ENCODE measurements around the gene C11orf42. TPM values are rescaled to one million over a fixed set of nuclear protein-coding genes. Genes with fewer than 3 reads are reported as not detected.

The C11orf42 gene
- total RNA-seq, 1 experiment from 2014 or later: not detected

DNA sequence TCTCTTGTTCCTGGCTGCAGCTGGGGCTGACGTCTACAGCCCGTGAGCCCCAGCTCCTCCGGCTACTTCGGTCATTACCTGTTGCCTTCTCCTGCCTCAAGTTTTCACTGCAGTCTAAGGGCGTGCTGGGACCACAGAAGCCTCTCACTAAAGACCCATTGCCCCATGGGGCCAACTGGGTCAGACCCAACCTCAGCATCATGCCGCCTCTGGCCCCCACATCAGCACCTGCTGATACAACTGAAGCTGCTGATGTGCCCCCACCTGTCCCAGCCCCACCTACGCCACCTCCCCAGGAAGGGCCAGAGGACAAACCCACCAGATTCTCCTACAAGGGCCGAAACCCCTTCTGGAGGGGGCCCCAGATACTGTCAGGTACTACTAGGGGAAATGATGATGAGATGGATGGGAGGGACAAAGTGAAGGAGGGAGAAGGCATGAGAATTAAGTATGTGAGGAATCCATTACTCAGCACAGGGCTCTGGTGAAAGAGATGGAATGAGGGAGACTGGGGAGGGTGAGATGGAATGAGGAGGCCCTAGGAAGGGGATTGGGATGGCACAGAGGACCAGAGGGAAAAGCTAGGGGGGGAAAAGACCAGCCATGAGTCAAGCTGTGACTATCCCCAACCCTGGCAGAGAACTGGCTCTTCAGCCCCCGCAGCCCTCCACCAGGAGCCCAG is 5.1 kb downstream of the C11orf42 start:
- Mint-ChIP-seq H3K27me3 (ENCODE audit: low read depth) (no peaks in the 10 kb centered on the region), H3K27ac (no peak overlapping the region; a peak in 1 of 7 replicates), H3K9me3 (no peaks in the 10 kb centered on the region), H3K4me1 (no peaks in the 10 kb centered on the region), H3K4me3 (no peak overlapping the region), H3K36me3 (ENCODE audit: insufficient read depth in 1 of 3, low read depth in 3 of 3) (peaks cover 5 to 32% (median 20%) of the 10 kb centered on the region in 3 experiments; a peak in 4 of 7 replicates)
- Histone ChIP-seq H3K9ac (ENCODE audit: extremely low read depth, insufficient read length, low read length) (no peak overlapping the region), H3K18ac (ENCODE audit: insufficient read length, low read depth, low read length) (no peak overlapping the region), H3K4ac (ENCODE audit: low read depth, low read length) (no peak overlapping the region), H3K23me2 (ENCODE audit: insufficient read length, low read depth, low read length, poor library complexity, severe bottlenecking) (no peaks in the 10 kb centered on the region), H3K14ac (ENCODE audit: insufficient read depth, low read length) (no peak overlapping the region), H3K4me1 (ENCODE audit: insufficient read depth, low read length) (no peaks in the 10 kb centered on the region), H2AK5ac (ENCODE audit: insufficient read length, low read length) (no peak overlapping the region), H2AFZ (ENCODE audit: low read length) (no peak overlapping the region), H3K79me2 (ENCODE audit: insufficient read depth, low read length) (no peaks in the 10 kb centered on the region), H4K91ac (ENCODE audit: insufficient read length, low read depth, low read length) (no peak overlapping the region), H3K23ac (ENCODE audit: insufficient read length, low read depth, low read length) (no peak overlapping the region), H3K9me3 (ENCODE audit: control insufficient read depth, low read depth, low read length) (no peaks in the 10 kb centered on the region), H3K56ac (ENCODE audit: insufficient read length, low read depth, low read length) (no peak overlapping the region), H3K27me3 (ENCODE audit: insufficient read depth, low read length) (no peaks in the 10 kb centered on the region), H3K27ac (ENCODE audit: insufficient read length, low read depth, low read length) (no peak overlapping the region), H3K79me1 (ENCODE audit: insufficient read depth, low read depth, low read length, poor library complexity, severe bottlenecking) (no peaks in the 10 kb centered on the region), H3T11ph (ENCODE audit: low read length) (no peak overlapping the region), H4K8ac (replicated peaks; ENCODE audit: insufficient read length, low read depth, low read length) (no peak overlapping the region), H2BK12ac (ENCODE audit: insufficient read length, low read depth, low read length) (no peak overlapping the region), H4K5ac (ENCODE audit: insufficient read length, low read depth, low read length) (no peak overlapping the region), H3K4me2 (ENCODE audit: insufficient read depth, insufficient read length, low read length) (no peak overlapping the region), H2BK15ac (ENCODE audit: low read depth, low read length) (no peak overlapping the region), H2BK120ac (ENCODE audit: low read depth, low read length, poor library complexity, severe bottlenecking) (no peak overlapping the region), H2BK5ac (ENCODE audit: insufficient read length, low read length) (no peak overlapping the region), H4K20me1 (ENCODE audit: control insufficient read depth, insufficient read depth, insufficient read length) (no peaks in the 10 kb centered on the region), H2BK20ac (ENCODE audit: low read depth, low read length, poor library complexity, severe bottlenecking) (no peak overlapping the region)
- no CpG with 5 or more reads among the region's 9 CpGs for WGBS (ENCODE audit: extremely low coverage, insufficient read length, low lambda C conversion rate)
- no peak for DNase-seq
- no peak for TF ChIP-seq CTCF (conservative IDR thresholded peaks at IDR 0.05)
